HG02798 (cell line): ENCODE measurements around the gene TET2.
A peak's percentile ranks its signal among the peaks of the same experiment; 100 is the strongest.

Source experiments
- ATAC-seq: cut with Tn5 transposase; IDR thresholded peaks from one replicate; pipeline ENCODE4 v1.9.1; 2021; ENCODE audit warnings: mild to moderate bottlenecking; ENCODE audit not compliant: unreplicated experiment, poor library complexity

TET2 gene

DNA sequence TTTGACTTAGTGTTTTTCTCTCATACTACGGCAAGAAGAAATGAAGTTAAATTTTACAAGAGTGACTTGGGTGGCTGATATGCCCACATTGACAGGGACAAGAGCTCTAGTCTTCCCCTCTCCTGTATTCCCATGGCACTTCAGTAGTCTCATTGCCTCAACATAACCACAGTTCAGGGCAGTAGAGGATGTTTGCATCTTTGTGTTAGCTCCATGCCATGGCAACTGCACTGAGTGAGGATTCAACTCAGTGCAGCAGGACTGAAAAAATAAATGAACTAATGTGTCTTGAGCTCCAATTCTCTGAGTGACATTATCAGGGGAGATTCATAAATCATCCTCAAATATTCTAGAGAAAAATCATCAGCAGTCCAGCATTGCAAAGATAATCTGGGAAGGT lies 78.8 kb downstream of the TET2 start:
- ATAC-seq = no peak

GRCh38 chr4:105227054-105227453 lies 80.4 kb downstream of the TET2 start:
- no peak for ATAC-seq

DNA sequence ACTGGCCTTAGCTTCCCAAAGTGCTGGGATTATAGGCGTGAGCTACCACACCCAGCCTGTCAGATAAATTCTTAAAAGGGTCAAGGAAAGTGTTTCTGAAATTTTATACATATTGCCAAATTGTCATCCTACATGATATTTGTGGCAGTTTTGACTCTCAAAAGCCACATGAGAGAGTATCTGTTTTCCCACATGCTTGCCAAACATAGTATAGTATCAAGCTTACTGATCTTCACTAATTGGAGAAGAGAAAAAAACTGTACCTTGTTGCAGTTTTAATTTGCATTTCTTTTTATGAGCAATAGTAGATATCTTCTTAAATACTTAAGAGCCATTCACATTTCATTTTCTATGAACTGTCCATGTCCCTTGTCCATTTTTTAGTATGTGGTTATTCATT lies 83.6 kb downstream of the TET2 start:
- ATAC-seq = no peak

- ATAC-seq = no peak
Measured at GRCh38 chr4:105232374-105232773, 85.7 kb downstream of the TET2 start.

DNA sequence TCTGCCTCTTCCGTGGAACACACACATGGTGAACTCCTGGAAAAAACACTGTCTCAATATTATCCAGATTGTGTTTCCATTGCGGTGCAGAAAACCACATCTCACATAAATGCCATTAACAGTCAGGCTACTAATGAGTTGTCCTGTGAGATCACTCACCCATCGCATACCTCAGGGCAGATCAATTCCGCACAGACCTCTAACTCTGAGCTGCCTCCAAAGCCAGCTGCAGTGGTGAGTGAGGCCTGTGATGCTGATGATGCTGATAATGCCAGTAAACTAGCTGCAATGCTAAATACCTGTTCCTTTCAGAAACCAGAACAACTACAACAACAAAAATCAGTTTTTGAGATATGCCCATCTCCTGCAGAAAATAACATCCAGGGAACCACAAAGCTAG lies 87.9 kb downstream of the TET2 start:
- no peak for ATAC-seq

- peak; percentile 84 for ATAC-seq
Measured at GRCh38 chr4:105236202-105236915, 89.7 kb downstream of the TET2 start.

GRCh38 chr4:105236916-105237311 lies 90.2 kb downstream of the TET2 start:
- ATAC-seq = peak; percentile 44

- no peak for ATAC-seq
Measured at GRCh38 chr4:105240037-105240436, 93.4 kb downstream of the TET2 start.

DNA sequence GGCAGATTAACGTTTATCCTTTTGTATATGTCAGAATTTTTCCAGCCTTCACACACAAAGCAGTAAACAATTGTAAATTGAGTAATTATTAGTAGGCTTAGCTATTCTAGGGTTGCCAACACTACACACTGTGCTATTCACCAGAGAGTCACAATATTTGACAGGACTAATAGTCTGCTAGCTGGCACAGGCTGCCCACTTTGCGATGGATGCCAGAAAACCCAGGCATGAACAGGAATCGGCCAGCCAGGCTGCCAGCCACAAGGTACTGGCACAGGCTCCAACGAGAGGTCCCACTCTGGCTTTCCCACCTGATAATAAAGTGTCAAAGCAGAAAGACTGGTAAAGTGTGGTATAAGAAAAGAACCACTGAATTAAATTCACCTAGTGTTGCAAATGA lies 94.8 kb downstream of the TET2 start:
- ATAC-seq = no peak

GRCh38 chr4:105243446-105243845 lies 96.8 kb downstream of the TET2 start:
- ATAC-seq = no peak

- ATAC-seq = no peak
Measured at GRCh38 chr4:105246712-105247111, 100.0 kb downstream of the TET2 start.

DNA sequence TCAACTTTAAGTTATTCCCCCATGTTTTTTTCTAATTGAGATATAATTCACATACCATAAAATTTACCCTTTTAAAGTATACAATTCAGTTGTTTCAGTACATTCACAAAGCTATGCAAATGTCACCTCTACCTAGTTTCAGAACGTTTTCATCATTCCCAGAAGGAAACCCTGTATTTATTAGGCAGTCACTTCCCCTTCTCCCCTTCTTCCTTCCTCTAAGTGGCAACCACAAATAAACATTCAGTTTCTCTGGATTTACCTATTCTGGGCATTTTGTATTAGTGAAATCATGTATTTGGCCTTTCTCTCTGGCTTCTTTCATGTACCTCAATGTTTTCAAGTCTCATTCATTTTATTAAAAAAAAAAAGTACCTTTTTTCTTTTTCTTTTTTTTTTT lies 101.9 kb downstream of the TET2 start:
- ATAC-seq = no peak

- ATAC-seq = no peak
Measured at GRCh38 chr4:105257817-105258495, 111.3 kb downstream of the TET2 start.

- ATAC-seq = no peak
Measured at GRCh38 chr4:105265689-105266088, 119.0 kb downstream of the TET2 start.

DNA sequence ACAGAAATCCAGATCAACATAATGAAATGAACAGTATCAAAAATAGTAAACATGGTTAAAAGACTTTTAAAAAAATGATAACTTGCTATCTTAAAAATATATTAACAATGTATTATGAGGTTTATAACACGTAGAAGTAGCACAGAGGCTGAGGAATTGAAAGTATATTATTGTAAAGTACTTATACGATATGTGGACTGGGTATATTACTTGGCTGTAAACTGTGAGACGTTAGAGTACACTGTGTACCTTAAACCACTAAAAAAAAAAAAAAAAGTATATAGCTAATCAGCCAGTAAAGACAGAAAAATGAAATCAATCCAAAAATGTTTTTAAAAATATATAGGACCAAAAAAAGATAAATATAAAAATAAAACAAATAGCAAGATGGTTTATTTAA lies 120.6 kb downstream of the TET2 start:
- no peak for ATAC-seq

DNA sequence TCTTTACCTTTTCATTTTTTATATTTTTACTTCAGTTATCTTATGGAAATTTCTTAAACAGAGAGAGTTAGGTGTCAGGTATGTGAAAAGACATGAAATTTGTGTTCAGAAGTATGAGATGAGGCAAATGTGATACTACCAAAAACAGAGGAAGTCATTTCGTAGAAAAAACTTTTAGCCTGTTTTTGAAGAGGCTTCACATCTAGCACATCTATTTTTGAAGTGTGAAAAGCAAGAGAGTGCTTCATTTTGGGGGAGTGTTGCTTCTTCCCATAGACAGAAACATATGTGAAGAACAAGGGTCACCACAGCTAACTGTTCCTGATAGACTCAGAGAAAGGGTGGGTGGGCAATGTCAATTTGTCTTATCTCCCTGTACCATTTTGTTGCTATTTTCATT lies 125.3 kb downstream of the TET2 start:
- ATAC-seq = no peak

DNA sequence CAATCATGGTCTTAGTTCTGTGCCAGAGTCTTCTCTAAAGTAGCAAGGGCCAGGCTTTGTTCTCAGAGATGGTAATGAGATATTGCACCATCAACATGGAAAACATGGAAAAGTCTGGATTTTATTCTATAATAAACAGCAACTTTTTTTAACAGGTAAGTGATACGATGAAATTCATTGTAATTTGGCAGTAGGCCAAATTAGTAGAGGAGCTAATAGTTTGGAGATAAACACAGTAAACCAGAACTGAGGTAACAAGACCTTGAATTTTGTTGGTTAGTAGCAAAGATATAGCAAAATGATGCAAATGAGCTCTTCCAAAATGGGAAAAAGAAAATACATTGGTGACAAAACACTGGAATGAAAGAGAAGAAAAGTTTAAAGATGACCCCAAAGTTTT lies 126.6 kb downstream of the TET2 start:
- no peak for ATAC-seq

GRCh38 chr4:105274090-105274489 lies 127.4 kb downstream of the TET2 start:
- no peak for ATAC-seq

DNA sequence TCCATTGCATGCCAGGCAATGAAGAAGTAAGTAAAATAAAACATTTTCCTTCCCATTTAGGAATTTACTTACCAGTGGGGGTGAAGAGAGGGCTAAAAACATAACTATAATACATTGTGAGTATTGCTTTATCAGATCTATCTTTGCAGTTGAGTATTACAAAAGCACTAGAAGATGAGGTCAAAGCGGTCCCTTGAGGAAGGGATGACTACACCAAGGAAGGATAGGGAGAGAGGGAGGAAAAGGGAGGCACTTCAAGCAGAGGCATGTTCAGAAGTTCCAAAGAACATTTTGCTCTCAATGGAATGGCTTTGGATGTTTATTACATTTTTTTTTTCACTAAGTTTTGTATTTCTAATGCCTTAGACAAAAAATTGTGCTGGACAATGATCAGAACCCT lies 127.8 kb downstream of the TET2 start:
- ATAC-seq = no peak

DNA sequence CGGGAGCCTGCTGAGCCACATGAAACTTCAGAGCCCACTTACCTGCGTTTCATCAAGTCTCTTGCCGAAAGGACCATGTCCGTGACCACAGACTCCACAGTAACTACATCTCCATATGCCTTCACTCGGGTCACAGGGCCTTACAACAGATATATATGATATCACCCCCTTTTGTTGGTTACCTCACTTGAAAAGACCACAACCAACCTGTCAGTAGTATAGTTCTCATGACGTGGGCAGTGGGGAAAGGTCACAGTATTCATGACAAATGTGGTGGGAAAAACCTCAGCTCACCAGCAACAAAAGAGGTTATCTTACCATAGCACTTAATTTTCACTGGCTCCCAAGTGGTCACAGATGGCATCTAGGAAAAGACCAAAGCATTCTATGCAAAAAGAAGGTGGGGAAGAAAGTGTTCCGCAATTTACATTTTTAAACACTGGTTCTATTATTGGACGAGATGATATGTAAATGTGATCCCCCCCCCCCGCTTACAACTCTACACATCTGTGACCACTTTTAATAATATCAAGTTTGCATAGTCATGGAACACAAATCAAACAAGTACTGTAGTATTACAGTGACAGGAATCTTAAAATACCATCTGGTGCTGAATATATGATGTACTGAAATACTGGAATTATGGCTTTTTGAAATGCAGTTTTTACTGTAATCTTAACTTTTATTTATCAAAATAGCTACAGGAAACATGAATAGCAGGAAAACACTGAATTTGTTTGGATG lies 129.9 kb downstream of the TET2 start:
- no peak for ATAC-seq

DNA sequence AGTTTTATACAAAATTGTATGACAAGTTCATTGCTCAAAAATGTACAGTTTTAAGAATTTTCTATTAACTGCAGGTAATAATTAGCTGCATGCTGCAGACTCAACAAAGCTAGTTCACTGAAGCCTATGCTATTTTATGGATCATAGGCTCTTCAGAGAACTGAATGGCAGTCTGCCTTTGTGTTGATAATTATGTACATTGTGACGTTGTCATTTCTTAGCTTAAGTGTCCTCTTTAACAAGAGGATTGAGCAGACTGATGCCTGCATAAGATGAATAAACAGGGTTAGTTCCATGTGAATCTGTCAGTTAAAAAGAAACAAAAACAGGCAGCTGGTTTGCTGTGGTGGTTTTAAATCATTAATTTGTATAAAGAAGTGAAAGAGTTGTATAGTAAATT lies 131.0 kb downstream of the TET2 start:
- no peak for ATAC-seq
